Thyroid gland (tissue), 4 donors: Measurements from ENCODE around the gene MRC2. TPM values are rescaled to one million over a fixed set of nuclear protein-coding genes. Genes with fewer than 3 reads are reported as not detected.
"Not testable (repeated sequence)": the region's sequence is repeated elsewhere in the genome, so short reads cannot be mapped to it uniquely, and the experiment has no call there.

Experiments
- DNase-seq, 2 donors: peaks; one replicate each; pipeline ENCODE4 v3.0.0-alpha.2; 2019
- H3K27ac ChIP-seq, 3 donors: fragments of 200-600 bp; sonication (generic); 1 replicate in 2 of 3; 2 replicates in 1 of 3; pipeline ENCODE4 v1.5.1; 2016 to 2019; ENCODE audit warnings: mild to moderate bottlenecking in 1 of 3, moderate library complexity in 1 of 3
- H3K27me3 ChIP-seq: fragments of 200-600 bp; sonication (generic); one replicate; pipeline ENCODE4 v1.5.1; 2019
- H3K36me3 ChIP-seq, 2 donors: fragments of 200-600 bp; sonication (generic); one replicate each; pipeline ENCODE4 v1.5.1; 2016 to 2019
- H3K4me1 ChIP-seq, 2 donors: fragments of 200-600 bp; sonication (generic); one replicate each; pipeline ENCODE4 v1.5.1; 2017 to 2019
- H3K4me3 ChIP-seq, 3 donors: fragments of 200-600 bp; sonication (generic); replicated peaks in 1 of 3; 1 replicate in 2 of 3; 2 replicates in 1 of 3; pipeline ENCODE4 v1.5.1; 2016; ENCODE audit warnings: mild to moderate bottlenecking in 1 of 3
- H3K9me3 ChIP-seq: fragments of 200-600 bp; sonication (generic); one replicate; pipeline ENCODE4 v1.5.1; 2017
- POLR2A ChIP-seq, 2 donors: fragments of 450-650 bp; IDR thresholded peaks; one replicate each; pipeline ENCODE4 v1.6.1; 2017; ENCODE audit warnings: antibody characterized with exemption in 2 of 2, mild to moderate bottlenecking in 2 of 2, moderate library complexity in 1 of 2
- WGBS, 2 donors: methylation state at CpG; one replicate each; pipeline ENCODE4 v1.1.5; 2017; 5-methylcytosine and 5-hydroxymethylcytosine counted together
- intact Hi-C: fragments of 100-400 bp; cut with DNase I; formaldehyde crosslinking; loops from one replicate; pipeline ENCODE4 v1.15.1; 2023
- total RNA-seq, 4 donors: library from RNA; depleted of rRNA; stranded (reverse); fragments of >200 nt; gene quantifications; one replicate each; pipeline ENCODE4 v1.2.3, GENCODE V29; 2016
- TF ChIP-seq, protein P1 (sequence below), 6 experiments: fragments of 200-600 bp in 3 of 6; fragments of 450-650 bp in 3 of 6; sonication (generic) in 3 of 6; IDR thresholded peaks; one replicate each; pipeline ENCODE4 v1.5.1; 2016 to 2019; ENCODE audit warnings: antibody characterized with exemption in 6 of 6, mild to moderate bottlenecking in 2 of 6, inconsistent platforms in 1 of 6, moderate library complexity in 1 of 6

Gene MRC2
- total RNA-seq, 4 donors from 2014 or later: 7.9 to 15.2 (median 10.9) TPM

DNA sequence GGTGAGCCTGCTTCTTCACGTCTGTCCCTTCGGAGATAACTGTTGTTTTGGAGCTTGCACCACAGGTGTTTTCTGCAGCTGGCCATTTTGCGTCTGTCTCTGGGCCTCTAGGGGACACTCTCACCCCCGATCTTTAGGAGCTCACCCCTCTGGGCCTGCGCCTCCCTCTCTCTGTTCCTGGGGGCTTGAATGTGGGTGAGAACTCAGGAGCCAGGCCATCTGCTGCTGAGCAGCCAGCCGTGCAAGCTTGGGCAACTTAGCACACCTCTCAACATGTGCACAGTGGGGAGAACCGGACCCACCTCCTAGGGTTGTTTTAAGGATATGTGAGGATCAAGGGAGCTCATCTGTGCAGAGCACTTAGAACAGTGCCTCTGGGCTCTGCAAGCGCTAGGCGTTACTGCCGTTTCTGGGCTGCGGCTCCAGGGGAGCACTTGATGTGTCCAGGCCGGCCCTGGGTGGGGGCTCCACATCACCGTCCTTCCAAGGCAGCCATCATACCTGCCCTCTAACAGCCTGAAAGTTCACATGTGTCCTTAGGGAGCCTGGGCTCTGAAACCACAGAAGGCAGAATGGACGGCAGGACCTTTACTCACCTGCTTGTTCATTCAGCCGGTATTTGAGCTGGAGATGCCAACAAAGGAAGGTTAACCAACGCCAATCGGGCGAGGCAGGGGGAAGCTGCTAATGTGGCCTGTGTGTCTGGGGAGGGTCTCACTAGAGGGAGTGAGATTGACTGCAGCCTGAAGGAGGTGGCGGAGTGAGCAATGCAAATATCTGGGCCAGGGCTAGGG is 66.3 kb downstream of the MRC2 start:
- intact Hi-C loops: no loop called here
- DNase-seq: no peak
- WGBS, 2 donors: 49 to 59% methylated on average over 17 to 18 of the region's 19 CpGs
- Histone ChIP-seq H3K27ac (no peak overlapping the region), H3K27me3 (no peaks in the 10 kb centered on the region), H3K36me3 (no peaks in the 10 kb centered on the region), H3K9me3 (no peaks in the 10 kb centered on the region), H3K4me3 (no peak overlapping the region), H3K4me1 (no peaks in the 10 kb centered on the region)
- TF ChIP-seq, protein P1, sequence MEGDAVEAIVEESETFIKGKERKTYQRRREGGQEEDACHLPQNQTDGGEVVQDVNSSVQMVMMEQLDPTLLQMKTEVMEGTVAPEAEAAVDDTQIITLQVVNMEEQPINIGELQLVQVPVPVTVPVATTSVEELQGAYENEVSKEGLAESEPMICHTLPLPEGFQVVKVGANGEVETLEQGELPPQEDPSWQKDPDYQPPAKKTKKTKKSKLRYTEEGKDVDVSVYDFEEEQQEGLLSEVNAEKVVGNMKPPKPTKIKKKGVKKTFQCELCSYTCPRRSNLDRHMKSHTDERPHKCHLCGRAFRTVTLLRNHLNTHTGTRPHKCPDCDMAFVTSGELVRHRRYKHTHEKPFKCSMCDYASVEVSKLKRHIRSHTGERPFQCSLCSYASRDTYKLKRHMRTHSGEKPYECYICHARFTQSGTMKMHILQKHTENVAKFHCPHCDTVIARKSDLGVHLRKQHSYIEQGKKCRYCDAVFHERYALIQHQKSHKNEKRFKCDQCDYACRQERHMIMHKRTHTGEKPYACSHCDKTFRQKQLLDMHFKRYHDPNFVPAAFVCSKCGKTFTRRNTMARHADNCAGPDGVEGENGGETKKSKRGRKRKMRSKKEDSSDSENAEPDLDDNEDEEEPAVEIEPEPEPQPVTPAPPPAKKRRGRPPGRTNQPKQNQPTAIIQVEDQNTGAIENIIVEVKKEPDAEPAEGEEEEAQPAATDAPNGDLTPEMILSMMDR (IDR thresholded peaks at IDR 0.05): no peak
- no peak for TF ChIP-seq POLR2A (IDR thresholded peaks at IDR 0.05)

DNA sequence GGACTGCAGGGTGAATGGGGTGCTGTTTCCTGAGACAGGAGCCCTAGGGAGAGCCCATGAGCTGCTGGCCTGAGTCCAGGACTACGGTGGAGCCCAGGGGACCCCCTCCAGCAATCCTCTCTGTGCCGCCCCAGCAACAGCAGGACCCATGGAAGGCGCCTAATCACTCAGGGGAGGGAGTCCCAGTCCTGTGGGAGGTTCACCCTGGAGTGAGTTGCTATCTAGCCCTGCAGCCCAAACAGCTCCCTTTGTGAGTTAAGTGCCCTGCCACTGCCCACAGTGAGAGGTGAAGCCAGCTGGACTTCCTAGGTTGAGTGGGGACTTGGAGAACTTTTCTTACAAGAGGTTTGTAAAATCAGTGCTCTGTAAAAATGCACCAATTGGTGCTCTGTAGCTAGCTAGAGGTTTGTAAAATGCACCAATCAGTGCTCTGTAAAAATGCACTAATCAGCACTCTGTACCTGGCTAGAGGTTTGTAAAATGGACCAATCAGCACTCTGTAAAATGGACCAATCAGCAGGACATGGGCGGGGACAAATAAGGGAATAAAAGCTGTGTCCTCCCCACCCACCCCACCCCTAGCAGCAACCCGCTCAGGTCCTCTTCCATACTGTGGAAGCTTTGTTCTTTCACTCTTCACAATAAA is 67.7 kb downstream of the MRC2 start:
- H3K27ac ChIP-seq, H3K9me3 ChIP-seq, H3K27me3 ChIP-seq, H3K36me3 ChIP-seq, DNase-seq, intact Hi-C loops, H3K4me1 ChIP-seq, H3K4me3 ChIP-seq: not testable (repeated sequence)
- 100% methylated on average over 2 to 3 of the region's 5 CpGs for WGBS, 2 donors

DNA sequence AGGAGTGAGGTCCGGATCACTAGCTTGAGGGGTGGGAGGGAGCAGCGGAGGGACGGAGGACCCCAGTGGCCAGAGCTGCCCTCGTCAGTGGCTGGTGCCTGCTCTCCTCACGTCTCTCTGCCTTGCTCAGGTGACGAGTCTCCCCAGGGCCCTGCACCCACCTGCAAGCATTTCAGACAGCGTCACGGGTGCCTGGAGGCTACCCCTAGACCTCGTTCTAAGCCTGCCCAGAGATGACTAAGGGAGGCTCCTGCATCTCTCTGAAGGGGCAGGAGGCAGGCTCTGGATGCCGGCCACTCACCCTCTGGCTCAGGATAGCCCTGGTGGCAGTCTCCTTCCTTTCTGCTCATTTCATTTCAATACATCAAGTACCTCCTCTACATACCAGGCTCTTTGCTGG is 68.8 kb downstream of the MRC2 start:
- intact Hi-C loops: no loop called here
- Histone ChIP-seq H3K9me3 (no peaks in the 10 kb centered on the region), H3K27ac (no peak overlapping the region), H3K4me3 (no peak overlapping the region), H3K4me1 (no peaks in the 10 kb centered on the region), H3K36me3 (no peaks in the 10 kb centered on the region), H3K27me3 (no peaks in the 10 kb centered on the region)
- DNase-seq: no peak
- 87 to 91% methylated on average over 7 to 10 of the region's 10 CpGs for WGBS, 2 donors
- no peak for TF ChIP-seq POLR2A (IDR thresholded peaks at IDR 0.05)

DNA sequence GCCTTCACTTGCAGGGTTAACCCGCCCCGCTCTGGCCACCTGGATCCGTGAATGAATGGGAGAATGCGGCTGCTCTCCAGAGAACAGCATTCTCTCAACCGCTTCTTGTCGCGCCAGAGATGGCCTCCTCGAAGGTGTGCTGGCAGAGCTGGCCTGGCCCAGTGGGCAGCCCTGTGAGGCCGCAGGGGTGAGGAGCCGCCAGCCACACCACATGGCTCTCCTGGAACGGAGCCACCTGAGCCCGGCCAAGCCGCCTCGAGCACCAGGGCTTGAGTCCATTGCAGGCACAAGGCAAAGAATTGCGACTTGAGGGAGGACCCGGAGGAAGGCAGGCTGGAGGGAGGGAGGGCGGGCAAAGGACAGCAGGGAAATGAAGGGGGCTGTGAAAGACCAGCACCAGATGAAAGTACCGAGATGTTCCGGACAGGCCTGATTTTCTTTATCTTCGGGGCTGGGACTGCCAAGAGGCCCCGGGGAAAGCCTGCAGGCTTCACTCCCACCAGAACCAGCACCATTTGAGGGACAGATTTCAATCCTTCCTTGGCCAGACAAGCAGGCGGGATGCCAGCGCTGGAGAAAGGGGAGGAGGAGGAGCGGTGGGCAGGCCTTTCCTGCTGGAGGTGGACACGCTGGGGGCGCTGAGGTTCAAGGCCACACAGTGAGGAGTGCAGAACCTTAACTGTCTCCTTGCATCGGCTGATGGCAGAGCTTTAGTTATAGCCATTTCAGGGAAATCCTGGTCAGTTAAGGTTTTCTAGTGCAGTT is 69.4 kb downstream of the MRC2 start:
- Histone ChIP-seq H3K36me3 (no peaks in the 10 kb centered on the region), H3K9me3 (no peaks in the 10 kb centered on the region), H3K4me1 (no peaks in the 10 kb centered on the region), H3K27me3 (no peaks in the 10 kb centered on the region), H3K4me3 (no peak overlapping the region), H3K27ac (no peak overlapping the region)
- no peak for DNase-seq
- 66 to 70% methylated on average over 17 to 26 of the region's 27 CpGs for WGBS, 2 donors
- intact Hi-C loops: no loop called here
- TF ChIP-seq POLR2A (IDR thresholded peaks at IDR 0.05): no peak
- TF ChIP-seq, protein P1 (IDR thresholded peaks at IDR 0.05): no peak

DNA sequence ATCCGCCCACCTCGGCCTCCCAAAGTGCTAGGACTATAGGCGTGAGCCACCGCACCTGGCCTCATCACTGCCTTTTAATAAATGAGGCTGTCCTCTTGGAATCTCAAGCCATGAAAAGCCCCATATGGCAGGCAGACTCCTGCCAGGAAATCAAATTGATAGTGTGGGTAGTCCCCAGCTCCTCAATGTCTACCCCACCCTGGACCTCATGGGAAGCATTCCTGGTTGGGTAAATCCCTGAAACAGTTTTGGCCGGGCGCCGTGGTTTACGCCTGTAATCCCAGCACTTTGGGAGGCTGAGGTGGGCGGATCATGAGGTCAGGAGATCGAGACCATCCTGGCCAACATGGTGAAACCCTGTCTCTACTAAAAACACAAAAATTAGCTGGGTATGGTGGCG is 71.0 kb downstream of the MRC2 start:
- intact Hi-C loops: not testable (repeated sequence)

DNA sequence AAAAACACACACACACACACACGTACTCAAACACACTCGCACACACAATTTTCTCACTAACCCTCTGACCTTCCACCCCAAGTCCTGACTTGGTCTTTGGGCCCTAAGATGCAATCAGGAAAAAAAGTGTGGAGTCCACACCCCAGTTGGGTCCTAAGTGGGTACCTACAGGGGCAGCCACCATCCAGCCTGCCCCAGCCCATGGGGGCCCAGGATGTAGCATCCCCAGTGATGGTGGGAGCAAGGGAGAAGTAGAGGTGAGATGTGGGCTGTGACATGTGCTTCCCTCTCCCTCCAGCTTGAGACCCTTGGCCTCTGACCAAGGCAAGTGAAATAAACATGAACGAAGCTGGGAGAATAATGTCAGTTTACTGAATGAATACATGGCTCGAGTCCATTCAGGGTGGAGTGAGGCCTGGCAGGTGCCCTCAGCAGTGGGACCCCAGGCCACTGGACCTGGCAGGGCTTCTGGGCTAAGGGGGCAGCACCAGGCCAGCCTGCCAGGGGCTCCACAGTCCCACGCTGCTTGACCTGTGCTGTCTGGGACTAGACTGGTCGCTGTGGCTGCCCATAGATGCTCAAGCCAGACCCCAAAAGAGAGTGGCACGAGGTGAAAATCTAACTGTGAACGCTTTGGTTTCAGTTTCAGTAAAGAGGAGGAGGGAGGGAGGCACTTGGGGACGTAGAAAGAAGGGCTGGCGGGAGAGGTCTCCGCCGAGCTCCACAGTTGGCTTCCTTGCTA is 73.7 kb downstream of the MRC2 start:
- H3K27ac ChIP-seq: no peak overlapping the region
- no peak overlapping the region for H3K4me3 ChIP-seq
- TF ChIP-seq, protein P1 (IDR thresholded peaks at IDR 0.05): no peak
- no peak for TF ChIP-seq POLR2A (IDR thresholded peaks at IDR 0.05)
- intact Hi-C loops: loop anchor here (5.0 kb wide), 1 partner anchor 266 kb away; the partner anchor contains the start of gene TANC2
- H3K36me3 ChIP-seq: no peaks in the 10 kb centered on the region
- H3K4me1 ChIP-seq: peaks cover 0 to 12% of the 10 kb centered on the region in 2 donors
- WGBS, 2 donors: 74 to 75% methylated on average over 12 of the region's 12 CpGs
- no peaks in the 10 kb centered on the region for H3K27me3 ChIP-seq
- DNase-seq: no peak
- H3K9me3 ChIP-seq: no peaks in the 10 kb centered on the region

More for the DNA sequence above, 71.0 kb downstream of the MRC2 start:
- not testable (repeated sequence) for H3K9me3 ChIP-seq, H3K4me3 ChIP-seq, DNase-seq, H3K27ac ChIP-seq, H3K4me1 ChIP-seq, H3K27me3 ChIP-seq, H3K36me3 ChIP-seq
- WGBS, 2 donors: 83% methylated on average over 11 of the region's 11 CpGs
